Raji (cell line): ENCODE measurements around the gene PAWR.
A peak's percentile ranks its signal among the peaks of the same experiment; 100 is the strongest.

Experiments used
- POLR2A ChIP-seq: IDR thresholded peaks from 2 replicates; pipeline ENCODE4 v1.6.1; 2011; ENCODE audit warnings: low read depth, low read length, control low read depth; ENCODE audit not compliant: insufficient read depth

PAWR gene, protein sequence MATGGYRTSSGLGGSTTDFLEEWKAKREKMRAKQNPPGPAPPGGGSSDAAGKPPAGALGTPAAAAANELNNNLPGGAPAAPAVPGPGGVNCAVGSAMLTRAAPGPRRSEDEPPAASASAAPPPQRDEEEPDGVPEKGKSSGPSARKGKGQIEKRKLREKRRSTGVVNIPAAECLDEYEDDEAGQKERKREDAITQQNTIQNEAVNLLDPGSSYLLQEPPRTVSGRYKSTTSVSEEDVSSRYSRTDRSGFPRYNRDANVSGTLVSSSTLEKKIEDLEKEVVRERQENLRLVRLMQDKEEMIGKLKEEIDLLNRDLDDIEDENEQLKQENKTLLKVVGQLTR

DNA sequence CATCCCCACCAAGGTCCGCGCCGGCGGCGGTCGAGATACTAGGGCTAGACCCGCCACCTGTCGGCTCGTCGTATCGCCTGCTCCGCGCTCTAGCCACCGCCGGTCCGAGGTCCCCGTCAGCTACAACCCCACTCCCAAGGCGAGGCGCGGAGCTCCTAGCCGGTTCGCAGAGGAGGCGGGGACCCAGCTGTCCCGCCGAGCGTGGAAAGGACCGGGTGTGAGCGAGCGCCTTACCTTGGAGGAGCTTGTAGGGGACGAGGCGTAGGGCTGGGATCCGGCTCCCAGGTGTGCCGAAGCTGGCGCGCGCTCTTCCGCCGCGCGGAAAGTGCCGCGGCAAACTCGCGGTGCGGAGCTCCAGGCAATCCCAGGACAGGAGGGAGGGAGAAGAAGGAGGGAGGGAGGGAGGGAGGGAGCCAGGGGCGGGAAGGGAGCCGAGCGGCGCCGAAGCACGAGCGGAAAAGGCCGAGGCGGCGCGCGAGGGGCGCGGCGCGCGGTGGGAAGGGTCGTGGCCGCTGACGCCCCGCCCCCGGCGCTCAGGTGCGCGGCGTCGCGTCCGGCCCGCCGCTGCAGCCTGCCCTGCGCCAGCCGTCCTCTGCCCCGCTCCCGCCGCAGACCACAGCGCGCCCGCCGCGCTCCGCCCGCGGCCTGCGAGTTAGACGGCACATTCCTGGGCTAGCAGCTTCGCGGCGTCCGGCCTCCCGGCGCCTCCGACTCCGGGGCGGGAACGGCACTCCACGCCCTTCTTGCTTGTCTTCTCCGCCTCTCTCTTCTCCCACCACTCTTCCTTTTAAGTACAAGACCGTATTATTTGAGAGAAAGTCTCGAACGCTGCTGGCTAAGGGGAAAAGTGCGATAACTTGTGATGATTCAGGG lies at the start of gene PAWR:
Gene PAWR (minus strand): TSS at position 327 of the 873 bp plus-strand sequence. CDS start 720 bp downstream, outside the sequence.
- peak; percentile 34; the same call in 1 of the 2 replicates for TF ChIP-seq POLR2A

DNA sequence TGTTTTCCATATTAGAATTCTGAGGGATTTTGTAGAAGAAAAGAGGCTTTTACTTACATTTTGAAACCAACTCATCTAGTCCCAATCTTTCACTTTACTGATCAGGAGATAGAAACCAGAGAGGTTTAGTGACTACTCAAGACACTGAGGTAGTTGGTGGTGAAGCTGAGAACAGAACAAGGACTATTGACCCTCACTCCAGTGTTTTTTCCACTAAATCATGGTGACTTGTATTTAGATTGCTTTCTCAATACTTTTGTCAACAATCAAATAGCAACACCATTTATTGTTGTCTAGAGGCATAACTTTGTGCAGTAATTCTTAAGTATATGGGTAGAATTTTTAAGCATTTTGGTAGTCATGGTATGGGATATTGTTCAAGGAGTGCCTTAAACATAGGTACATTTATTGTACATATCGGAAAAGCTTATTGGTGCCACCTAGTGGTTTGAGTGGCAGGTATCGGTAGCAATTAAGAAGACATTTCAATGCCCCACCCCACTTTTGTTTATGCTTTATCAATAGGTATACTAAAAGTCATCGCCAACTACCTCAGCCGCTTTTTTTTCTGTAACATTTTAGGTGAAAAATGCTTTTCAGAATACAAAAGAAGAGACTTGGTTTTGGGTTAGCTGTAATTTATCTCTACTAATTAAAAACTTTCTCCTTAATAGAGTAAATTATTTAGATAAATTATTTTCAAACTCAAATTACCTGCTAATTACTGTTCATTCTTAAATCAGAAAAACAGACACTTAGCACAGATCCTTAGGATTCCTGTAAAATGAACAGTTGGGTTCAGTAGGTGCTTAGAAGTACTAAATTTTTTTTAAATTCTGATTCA lies 47.3 kb upstream of the PAWR start:
- TF ChIP-seq POLR2A = no peak

DNA sequence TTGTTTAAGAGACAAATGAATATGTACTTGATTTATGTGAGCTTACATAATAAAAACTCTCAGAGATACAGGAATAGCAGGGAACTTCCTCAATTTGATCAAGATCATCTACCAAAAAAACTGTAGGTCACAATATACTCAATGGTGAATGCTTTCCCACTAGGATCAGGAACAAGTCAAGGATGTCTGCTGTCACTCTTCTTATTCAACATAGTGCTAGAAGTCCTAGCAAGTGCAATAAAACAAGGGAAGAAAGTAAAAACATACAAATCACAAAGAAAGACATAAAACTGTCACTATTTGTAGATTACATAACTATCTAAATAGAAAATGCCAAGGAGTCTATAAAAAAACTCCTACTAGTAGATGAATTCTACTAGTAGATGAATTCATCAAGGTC lies 41.9 kb upstream of the PAWR start:
- TF ChIP-seq POLR2A = no peak

DNA sequence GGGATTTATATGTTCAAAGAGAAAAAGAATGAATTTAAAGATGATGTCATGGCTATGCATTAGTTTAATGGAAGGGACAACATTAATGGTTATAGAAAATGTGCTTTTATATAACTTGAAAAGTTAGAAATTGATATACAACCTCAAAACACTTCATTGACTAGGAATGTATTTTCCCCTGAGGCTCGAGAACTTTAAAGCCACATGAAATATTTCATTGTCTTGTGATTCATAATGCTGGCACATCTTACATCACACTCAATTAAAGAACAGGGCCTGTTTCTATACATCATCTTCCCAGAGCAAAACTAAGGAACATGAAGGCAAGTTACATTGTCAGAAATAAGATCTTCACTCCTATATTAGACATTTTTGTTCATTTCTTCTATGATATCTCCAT lies 35.2 kb upstream of the PAWR start:
- no peak for TF ChIP-seq POLR2A

DNA sequence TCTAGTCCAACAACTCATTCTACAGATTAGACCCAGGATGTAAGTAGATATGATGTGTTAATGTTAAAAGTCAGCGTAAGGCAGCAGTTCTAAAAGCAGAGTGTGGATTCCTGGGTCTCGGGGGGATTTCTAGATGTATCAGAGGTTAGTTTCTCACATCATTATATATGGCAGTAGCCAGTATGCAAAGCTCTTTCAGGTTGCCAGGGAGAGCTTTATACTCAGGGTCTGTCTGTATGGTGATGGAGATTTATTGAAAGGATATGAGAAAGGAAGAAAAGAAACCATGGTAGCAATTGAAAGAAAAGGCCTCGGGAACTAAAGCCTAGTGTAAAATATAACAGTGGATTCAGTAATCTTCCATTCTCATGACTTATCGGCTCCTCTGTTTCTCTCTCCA lies 26.2 kb upstream of the PAWR start:
- no peak for TF ChIP-seq POLR2A

DNA sequence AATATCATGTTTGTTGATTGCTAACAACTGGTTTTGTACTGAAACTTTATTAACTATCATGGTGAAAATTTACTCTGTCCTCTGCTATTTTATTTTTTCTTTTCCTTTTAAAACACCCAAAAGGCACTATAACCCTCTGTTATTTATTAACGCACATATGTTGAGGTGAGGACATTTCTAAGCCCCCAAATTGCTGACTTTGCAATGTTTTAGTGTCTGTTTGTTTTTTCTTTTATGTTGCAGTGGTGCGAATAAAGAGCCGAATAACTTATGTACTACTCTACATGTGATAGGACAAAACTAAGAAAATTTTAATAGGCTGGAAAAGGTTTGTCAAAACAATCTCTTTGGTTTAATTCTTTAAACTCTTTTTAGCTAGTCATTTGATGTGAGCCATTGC lies 24.5 kb upstream of the PAWR start:
- no peak for TF ChIP-seq POLR2A

DNA sequence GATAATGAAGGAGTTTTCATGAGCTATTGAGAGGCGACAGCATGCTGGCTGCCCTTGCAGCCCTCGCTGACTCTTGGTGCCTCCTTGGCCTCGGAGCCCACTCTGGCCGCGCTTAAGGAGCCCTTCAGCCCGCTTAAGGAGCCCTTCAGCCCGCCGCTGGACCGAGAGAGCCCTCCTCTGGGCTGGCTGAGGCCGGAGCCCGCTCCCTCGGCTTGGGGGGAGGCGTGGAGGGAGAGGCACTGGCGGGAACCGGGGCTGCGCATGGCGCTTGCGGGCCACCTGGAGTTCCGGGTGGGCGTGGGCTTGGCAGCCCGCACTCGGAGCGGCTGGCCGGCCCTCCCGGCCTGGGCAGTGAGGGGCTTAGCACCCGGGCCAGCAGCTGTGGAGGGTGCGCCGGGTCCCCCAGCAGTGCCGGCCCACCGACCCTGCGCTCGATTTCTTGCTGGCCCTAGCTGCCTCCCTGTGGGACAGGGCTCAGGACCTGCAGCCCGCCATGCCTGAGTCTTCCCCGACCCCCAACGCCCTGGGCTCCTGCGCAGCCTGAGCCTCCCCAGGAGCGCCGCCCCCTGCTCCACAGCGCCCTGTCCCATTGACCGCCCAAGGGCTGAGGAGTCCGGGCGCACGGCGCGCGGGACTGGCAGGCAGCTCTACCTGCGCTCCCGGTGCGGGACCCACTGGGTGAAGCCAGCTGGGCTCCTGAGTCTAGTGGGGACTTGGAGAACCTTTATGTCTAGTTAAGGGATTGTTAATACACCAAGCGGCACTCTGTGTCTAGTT lies 20.1 kb upstream of the PAWR start:
- TF ChIP-seq POLR2A = no peak

DNA sequence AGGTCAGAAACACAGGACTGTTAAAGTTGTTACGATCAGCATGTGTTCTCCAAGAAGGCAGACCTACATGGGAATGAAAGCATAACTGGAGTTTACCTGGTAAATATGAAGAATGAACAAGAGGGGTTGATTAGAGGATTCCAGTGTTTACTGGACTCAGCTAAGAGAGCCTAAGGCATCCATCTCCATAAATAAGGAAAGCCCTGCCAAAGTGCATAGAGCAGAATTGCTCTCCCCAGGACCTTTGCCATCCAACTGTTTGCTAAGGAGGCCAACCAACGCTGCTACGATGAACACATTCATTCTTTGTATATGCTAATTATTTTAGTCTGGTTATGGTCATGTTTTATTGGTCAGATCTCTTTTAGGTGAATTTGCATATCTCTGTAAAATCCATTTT lies 17.1 kb upstream of the PAWR start:
- no peak for TF ChIP-seq POLR2A

DNA sequence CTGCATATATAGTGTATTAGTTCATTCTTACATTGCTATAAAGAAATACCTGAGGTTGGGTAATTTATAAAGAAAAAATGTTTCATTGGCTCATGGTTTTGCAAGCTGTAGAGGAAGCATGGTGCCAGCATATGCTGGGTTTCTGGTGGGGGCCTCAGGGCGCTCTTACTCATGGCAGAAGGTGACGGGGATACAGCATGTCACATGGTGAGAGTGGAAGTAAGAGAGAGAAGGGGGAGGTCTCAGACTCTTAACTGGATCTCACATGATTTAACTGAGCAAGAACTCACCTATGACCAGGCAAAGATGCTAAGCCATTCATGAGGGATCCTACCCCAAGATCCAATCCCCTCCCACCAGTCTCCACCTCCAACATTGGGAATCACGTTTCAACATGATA lies 15.9 kb upstream of the PAWR start:
- no peak for TF ChIP-seq POLR2A

DNA sequence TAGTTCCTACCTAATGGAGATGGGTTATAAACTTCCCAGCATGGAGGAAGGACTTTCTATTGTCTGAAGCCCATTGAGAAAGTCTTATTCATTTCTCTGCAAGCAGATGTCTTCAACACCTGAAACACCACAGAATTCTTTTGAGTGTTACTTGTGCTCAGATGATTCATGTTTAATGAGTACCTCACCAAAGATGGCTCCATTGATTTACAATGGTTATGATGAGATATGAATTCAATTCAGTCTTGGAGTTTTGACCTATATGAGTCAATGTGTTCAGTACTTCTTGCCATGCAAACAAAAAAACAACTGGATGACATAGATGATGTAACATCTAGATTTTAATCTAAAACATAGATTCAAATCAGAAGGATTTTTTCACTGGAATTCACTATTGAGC lies 15.4 kb upstream of the PAWR start:
- no peak for TF ChIP-seq POLR2A

DNA sequence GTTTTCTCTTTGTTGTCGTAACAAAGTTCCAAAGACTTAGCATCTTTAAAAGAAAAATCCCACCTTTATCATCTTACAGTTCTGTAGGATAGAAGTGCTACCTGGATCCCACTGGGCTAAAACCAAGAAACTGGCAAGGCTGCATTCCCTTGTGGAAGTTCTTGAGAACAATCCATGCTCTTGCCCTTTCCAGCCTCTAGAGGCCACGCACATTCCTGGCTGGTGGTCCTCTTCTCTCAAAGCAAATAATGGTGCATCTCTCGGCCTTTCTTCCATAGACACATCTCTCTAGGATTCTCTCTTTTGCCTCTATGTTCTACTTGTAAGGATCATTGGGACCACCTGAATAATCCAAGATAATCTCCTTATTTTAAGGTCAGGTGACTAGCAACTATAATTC lies 8.2 kb upstream of the PAWR start:
- TF ChIP-seq POLR2A = no peak

DNA sequence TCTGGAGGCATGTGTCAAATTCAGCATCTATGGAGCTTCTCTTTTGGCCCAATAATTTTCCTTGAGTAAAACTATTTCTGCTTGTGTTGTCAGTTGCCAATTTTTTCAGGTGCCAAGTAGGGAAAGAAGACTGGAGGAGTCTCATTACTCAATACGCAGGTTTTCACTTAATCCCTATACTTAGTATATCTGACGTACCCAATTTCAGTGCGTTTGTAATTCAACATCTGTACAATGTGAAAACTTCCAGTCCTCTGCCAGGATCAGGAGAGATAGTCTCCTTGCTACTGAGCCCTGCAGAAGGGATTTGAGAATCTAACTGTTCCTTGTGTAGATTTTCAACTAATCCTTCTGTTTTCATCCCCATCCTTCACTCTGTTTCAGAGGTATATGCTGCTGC lies 5.7 kb upstream of the PAWR start:
- TF ChIP-seq POLR2A = no peak

DNA sequence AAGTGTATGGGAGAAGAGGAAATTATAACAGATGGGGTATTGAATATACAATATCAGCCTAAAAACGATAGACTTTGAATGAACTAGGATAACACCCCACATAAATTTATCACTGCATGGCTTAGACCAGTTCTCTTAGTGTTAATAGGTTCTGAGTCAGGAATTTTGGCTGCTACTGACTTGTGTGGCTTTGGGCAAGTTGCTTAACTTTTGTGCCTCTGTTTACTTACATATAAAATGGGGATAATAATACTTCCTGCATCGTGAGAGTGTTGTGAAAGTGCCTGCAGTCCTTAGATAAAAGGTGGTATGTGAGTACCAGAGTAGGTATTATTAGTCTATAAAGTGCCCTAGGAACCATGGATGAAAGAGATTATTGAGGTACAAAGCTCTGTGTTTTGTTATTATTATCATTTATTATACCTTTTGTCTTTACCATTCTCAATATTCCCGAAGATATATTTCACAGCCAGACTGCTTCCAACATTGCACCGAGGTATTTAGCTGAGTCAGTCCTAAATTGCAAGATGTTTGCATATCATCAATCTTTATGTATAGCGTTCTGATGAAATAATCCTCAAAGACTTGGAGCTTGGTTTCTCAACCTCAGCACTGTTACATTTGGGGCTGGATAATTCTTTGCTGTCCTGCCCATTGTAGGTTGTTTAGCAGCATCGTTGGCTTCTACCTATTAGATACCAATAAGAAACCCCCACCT lies 2.3 kb upstream of the PAWR start:
- TF ChIP-seq POLR2A = no peak
